ENCODE measurements around the gene FRMD4B.

Gene FRMD4B

GRCh38 chr3:69160525-69160924 lies 225.4 kb downstream of the FRMD4B start:
- no peak for DNase-seq

- no peak for DNase-seq
Measured at GRCh38 chr3:69160107-69160506, 225.8 kb downstream of the FRMD4B start.

GRCh38 chr3:69149586-69149985 lies 236.3 kb downstream of the FRMD4B start:
- DNase-seq, result no peak

GRCh38 chr3:69145688-69146087 lies 240.2 kb downstream of the FRMD4B start:
- no peak for DNase-seq

GRCh38 chr3:69144631-69145245 lies 241.2 kb downstream of the FRMD4B start:
- DNase-seq, result no peak

GRCh38 chr3:69143612-69144011 lies 242.3 kb downstream of the FRMD4B start:
- no peak for DNase-seq

GRCh38 chr3:69142797-69143454 lies 243.0 kb downstream of the FRMD4B start:
- no peak for DNase-seq

GRCh38 chr3:69142090-69142489 lies 243.8 kb downstream of the FRMD4B start:
- DNase-seq, result no peak

GRCh38 chr3:69141313-69141712 lies 244.6 kb downstream of the FRMD4B start:
- DNase-seq, result no peak

GRCh38 chr3:69137412-69137811 lies 248.5 kb downstream of the FRMD4B start:
- DNase-seq, result no peak

- DNase-seq, result no peak
Measured at GRCh38 chr3:69137005-69137404, 248.9 kb downstream of the FRMD4B start.

- DNase-seq, result no peak
Measured at GRCh38 chr3:69130689-69131088, 255.2 kb downstream of the FRMD4B start.

GRCh38 chr3:69129531-69129930 lies 256.4 kb downstream of the FRMD4B start:
- no peak for DNase-seq

- no peak for DNase-seq
Measured at GRCh38 chr3:69128509-69128908, 257.4 kb downstream of the FRMD4B start.

- no peak for DNase-seq
Measured at GRCh38 chr3:69126999-69127398, 258.9 kb downstream of the FRMD4B start.

GRCh38 chr3:69126216-69126615 lies 259.7 kb downstream of the FRMD4B start:
- DNase-seq, result no peak

- DNase-seq, result no peak
Measured at GRCh38 chr3:69122403-69122802, 263.5 kb downstream of the FRMD4B start, which contains the start of gene LMOD3. TSS of gene LMOD3 (minus strand) at chr3:69122595. CDS start at chr3:69122386, 209 bp downstream.

- DNase-seq, result no peak
Measured at GRCh38 chr3:69121950-69122349, 263.9 kb downstream of the FRMD4B start.

- DNase-seq, result no peak
Measured at GRCh38 chr3:69121513-69121912, 264.4 kb downstream of the FRMD4B start.

GRCh38 chr3:69120879-69121464 lies 264.9 kb downstream of the FRMD4B start:
- peak; percentile 22 for DNase-seq

Data from GF-D8 (cell line).